ENCODE measurements around the gene C14orf180.

- TF ChIP-seq CTCF (IDR thresholded peaks at IDR 0.05) (no peak), POLR2A (IDR thresholded peaks at IDR 0.05) (no peak)
These were observed 18.0 kb downstream of the C14orf180 start for GRCh38 chr14:104597576-104597975.
